Measurements from ENCODE around the gene DNAJC6.
"Not testable (repeated sequence)": the region's sequence is repeated elsewhere in the genome, so short reads cannot be mapped to it uniquely, and the experiment has no call there.

- TF ChIP-seq EZH2 (conservative IDR thresholded peaks at IDR 0.05; ENCODE audit: low read depth, low read length); ZNF552 (CRISPR knock-in tag; IDR thresholded peaks at IDR 0.05; ENCODE audit: borderline replicate concordance): not testable (repeated sequence)
Observed at GRCh38 chr1:65291818-65292217, 17.5 kb upstream of the DNAJC6 start.
